ENCODE measurements around the gene SUV39H1.
"Not testable (repeated sequence)": the region's sequence is repeated elsewhere in the genome, so short reads cannot be mapped to it uniquely, and the experiment has no call there.

Gene SUV39H1

DNA sequence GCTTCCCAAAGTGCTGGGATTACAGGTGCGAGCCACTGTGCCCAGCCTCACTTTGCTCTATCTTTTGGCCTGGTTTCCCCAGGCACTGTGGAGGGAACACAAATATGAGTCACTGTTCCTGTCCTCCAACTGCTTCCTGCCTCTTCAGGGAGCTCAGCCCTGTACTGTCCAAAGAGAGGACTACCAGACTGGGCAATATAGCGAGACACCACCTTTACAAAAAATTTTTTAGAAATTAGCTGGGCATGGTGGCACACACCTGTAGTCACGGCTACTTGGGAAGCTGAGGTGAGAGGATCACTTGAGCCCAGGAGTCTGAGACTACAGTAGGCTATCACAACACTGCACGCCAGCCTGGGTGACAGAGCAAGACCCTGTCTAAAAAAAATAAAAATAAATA, 29.9 kb upstream of the SUV39H1 start:
- Histone ChIP-seq H3K4me1 (ENCODE audit: insufficient read depth, low read length, poor library complexity, severe bottlenecking) (no peaks in the 10 kb centered on the region), H3K36me3 (ENCODE audit: insufficient read depth, low read length) (no peaks in the 10 kb centered on the region), H4K20me1 (ENCODE audit: insufficient read depth, low read length, poor library complexity, severe bottlenecking) (no peaks in the 10 kb centered on the region), H2AFZ (ENCODE audit: low read length) (no peak overlapping the region), H3K9me3 (ENCODE audit: insufficient read depth, low read depth, low read length) (no peaks in the 10 kb centered on the region), H3K4me2 (ENCODE audit: low read depth, low read length, poor library complexity, severe bottlenecking) (no peak overlapping the region), H3K27me3 (ENCODE audit: insufficient read depth, low read length, poor library complexity, severe bottlenecking) (no peaks in the 10 kb centered on the region), H3K79me2 (ENCODE audit: insufficient read depth, low read length) (no peaks in the 10 kb centered on the region), H3K9ac (ENCODE audit: low read depth, low read length, poor library complexity, severe bottlenecking) (no peak overlapping the region), H3F3A (ENCODE audit: low read depth) (no peaks in the 10 kb centered on the region), H3K4me3 (ENCODE audit: low read length, poor library complexity, severe bottlenecking) (no peak overlapping the region), H3K9me2 (replicated peaks; ENCODE audit: low read depth, low read length) (no peaks in the 10 kb centered on the region)
- TF ChIP-seq EZH2phosphoT487 (IDR thresholded peaks at IDR 0.05; ENCODE audit: borderline replicate concordance) = no peak
- TF ChIP-seq, protein P1, sequence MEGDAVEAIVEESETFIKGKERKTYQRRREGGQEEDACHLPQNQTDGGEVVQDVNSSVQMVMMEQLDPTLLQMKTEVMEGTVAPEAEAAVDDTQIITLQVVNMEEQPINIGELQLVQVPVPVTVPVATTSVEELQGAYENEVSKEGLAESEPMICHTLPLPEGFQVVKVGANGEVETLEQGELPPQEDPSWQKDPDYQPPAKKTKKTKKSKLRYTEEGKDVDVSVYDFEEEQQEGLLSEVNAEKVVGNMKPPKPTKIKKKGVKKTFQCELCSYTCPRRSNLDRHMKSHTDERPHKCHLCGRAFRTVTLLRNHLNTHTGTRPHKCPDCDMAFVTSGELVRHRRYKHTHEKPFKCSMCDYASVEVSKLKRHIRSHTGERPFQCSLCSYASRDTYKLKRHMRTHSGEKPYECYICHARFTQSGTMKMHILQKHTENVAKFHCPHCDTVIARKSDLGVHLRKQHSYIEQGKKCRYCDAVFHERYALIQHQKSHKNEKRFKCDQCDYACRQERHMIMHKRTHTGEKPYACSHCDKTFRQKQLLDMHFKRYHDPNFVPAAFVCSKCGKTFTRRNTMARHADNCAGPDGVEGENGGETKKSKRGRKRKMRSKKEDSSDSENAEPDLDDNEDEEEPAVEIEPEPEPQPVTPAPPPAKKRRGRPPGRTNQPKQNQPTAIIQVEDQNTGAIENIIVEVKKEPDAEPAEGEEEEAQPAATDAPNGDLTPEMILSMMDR (conservative IDR thresholded peaks at IDR 0.05; ENCODE audit: low read length) = no peak

DNA sequence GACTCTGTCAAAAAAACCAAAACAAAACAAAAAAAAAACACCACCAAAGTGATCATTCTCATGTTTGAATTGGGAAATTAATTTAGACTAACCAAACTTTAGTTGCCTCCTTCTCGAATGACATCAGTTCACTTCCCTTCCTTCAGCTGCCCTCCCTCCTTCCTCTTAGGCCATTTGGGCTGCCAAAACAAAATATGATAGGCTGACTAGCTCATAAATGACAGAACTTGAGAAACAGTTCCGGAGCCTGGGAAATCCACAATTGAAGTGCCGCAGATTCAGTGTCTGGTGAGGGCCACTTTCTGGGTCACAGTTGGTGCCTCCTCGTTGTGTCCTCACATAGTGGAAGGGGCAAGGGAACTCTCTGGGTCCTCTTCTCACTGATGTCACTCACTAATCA, 29.0 kb upstream of the SUV39H1 start:
- H3K4me2 ChIP-seq (ENCODE audit: low read depth, low read length, poor library complexity, severe bottlenecking) = no peak overlapping the region
- H2AFZ ChIP-seq (ENCODE audit: low read length) = no peak overlapping the region
- no peaks in the 10 kb centered on the region for H3K9me2 ChIP-seq (replicated peaks; ENCODE audit: low read depth, low read length)
- H3F3A ChIP-seq (ENCODE audit: low read depth) = no peaks in the 10 kb centered on the region
- no peaks in the 10 kb centered on the region for H3K79me2 ChIP-seq (ENCODE audit: insufficient read depth, low read length)
- no peak overlapping the region for H3K4me3 ChIP-seq (ENCODE audit: low read length, poor library complexity, severe bottlenecking)
- no peaks in the 10 kb centered on the region for H3K27me3 ChIP-seq (ENCODE audit: insufficient read depth, low read length, poor library complexity, severe bottlenecking)
- no peak overlapping the region for H3K9ac ChIP-seq (ENCODE audit: low read depth, low read length, poor library complexity, severe bottlenecking)
- no peaks in the 10 kb centered on the region for H3K4me1 ChIP-seq (ENCODE audit: insufficient read depth, low read length, poor library complexity, severe bottlenecking)
- no peaks in the 10 kb centered on the region for H4K20me1 ChIP-seq (ENCODE audit: insufficient read depth, low read length, poor library complexity, severe bottlenecking)
- no peaks in the 10 kb centered on the region for H3K36me3 ChIP-seq (ENCODE audit: insufficient read depth, low read length)
- H3K9me3 ChIP-seq (ENCODE audit: insufficient read depth, low read depth, low read length) = no peaks in the 10 kb centered on the region
- TF ChIP-seq, protein P1 (conservative IDR thresholded peaks at IDR 0.05; ENCODE audit: low read length) = no peak
- TF ChIP-seq EZH2phosphoT487 (IDR thresholded peaks at IDR 0.05; ENCODE audit: borderline replicate concordance) = no peak

DNA sequence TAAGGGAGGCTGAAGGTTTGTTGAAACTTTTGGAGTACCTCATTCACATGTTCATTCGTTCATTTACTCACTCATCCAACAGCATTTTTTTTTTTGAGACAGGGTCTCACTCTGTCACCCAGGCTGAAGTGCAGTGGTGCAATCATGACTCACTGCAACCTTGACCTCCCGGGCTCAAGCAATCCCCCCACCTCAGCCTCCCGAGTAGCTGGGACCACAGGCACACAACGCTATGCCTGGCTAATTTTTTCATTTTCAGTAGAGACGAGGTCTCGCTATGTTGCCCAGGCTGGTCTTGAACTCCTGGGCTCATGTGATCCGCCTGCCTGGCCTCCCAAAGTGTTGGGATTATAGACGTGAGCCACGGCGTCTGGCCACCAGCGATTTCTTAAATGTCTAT, 28.3 kb upstream of the SUV39H1 start:
- H3K4me2 ChIP-seq (ENCODE audit: low read depth, low read length, poor library complexity, severe bottlenecking); H3K27me3 ChIP-seq (ENCODE audit: insufficient read depth, low read length, poor library complexity, severe bottlenecking); H3K4me3 ChIP-seq (ENCODE audit: low read length, poor library complexity, severe bottlenecking); H3K9me2 ChIP-seq (replicated peaks; ENCODE audit: low read depth, low read length); H4K20me1 ChIP-seq (ENCODE audit: insufficient read depth, low read length, poor library complexity, severe bottlenecking); H3K79me2 ChIP-seq (ENCODE audit: insufficient read depth, low read length); H3K36me3 ChIP-seq (ENCODE audit: insufficient read depth, low read length); H2AFZ ChIP-seq (ENCODE audit: low read length); H3F3A ChIP-seq (ENCODE audit: low read depth); H3K9ac ChIP-seq (ENCODE audit: low read depth, low read length, poor library complexity, severe bottlenecking); H3K9me3 ChIP-seq (ENCODE audit: insufficient read depth, low read depth, low read length); H3K4me1 ChIP-seq (ENCODE audit: insufficient read depth, low read length, poor library complexity, severe bottlenecking): not testable (repeated sequence)

DNA sequence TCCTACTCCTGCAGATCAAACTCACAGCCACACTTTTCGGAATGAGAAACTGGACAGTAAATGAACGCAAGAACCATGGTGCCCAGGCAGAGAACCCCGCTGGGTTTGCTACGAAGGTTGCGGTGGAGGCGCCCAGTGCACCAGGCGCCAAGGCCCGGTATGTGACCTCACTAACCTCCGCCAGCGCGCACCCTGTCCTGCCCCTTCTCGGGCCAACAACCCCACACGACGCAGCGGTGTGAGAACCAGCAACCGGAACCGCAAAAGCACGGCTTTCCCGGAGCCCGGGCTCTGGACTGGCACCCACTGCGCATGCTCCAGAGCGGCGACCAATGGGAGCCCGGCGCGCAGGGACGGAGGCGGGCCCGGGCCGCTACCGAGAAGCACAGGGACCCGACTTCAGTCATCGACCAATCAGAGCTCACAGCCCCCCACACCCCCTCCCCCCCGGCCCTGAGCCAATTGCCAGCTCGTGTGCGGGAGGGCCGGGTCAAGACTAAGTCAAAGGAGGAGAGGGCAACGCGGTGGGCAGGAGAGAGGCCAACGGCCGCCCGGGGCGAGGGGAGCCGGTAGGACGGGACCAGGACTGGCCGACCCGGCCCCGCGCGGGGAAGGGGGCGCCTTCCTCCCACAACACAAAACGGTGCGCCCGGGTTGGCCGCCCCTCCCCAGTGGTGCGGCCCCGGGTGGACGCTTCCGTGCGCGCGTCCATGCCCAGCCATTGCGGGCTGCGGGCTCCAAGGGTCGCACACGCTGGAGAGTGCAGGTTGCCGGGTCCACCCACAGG, 20.2 kb upstream of the SUV39H1 start:
- no peaks in the 10 kb centered on the region for H3K4me1 ChIP-seq (ENCODE audit: insufficient read depth, low read length, poor library complexity, severe bottlenecking)
- H3K79me2 ChIP-seq (ENCODE audit: insufficient read depth, low read length) = peaks cover 12% of the 10 kb centered on the region; the same call in 1 of the 2 replicates
- no peaks in the 10 kb centered on the region for H3K9me2 ChIP-seq (replicated peaks; ENCODE audit: low read depth, low read length)
- peak overlapping the region; percentile 76 for H3K4me2 ChIP-seq (ENCODE audit: low read depth, low read length, poor library complexity, severe bottlenecking)
- peak overlapping the region; percentile 85; the same call in 1 of the 2 replicates for H2AFZ ChIP-seq (ENCODE audit: low read length)
- TF ChIP-seq, protein P1 (conservative IDR thresholded peaks at IDR 0.05; ENCODE audit: low read length) = no peak
- TF ChIP-seq EZH2phosphoT487 (IDR thresholded peaks at IDR 0.05; ENCODE audit: borderline replicate concordance) = no peak
- peak overlapping the region; percentile 90 for H3K9ac ChIP-seq (ENCODE audit: low read depth, low read length, poor library complexity, severe bottlenecking)
- H3F3A ChIP-seq (ENCODE audit: low read depth) = no peaks in the 10 kb centered on the region
- H3K27me3 ChIP-seq (ENCODE audit: insufficient read depth, low read length, poor library complexity, severe bottlenecking) = no peaks in the 10 kb centered on the region
- no peaks in the 10 kb centered on the region for H4K20me1 ChIP-seq (ENCODE audit: insufficient read depth, low read length, poor library complexity, severe bottlenecking)
- H3K36me3 ChIP-seq (ENCODE audit: insufficient read depth, low read length) = no peaks in the 10 kb centered on the region
- H3K4me3 ChIP-seq (ENCODE audit: low read length, poor library complexity, severe bottlenecking) = peak overlapping the region; percentile 88
- no peaks in the 10 kb centered on the region for H3K9me3 ChIP-seq (ENCODE audit: insufficient read depth, low read depth, low read length)
